ENCODE measurements around the gene ZDHHC14.

ZDHHC14 gene

DNA sequence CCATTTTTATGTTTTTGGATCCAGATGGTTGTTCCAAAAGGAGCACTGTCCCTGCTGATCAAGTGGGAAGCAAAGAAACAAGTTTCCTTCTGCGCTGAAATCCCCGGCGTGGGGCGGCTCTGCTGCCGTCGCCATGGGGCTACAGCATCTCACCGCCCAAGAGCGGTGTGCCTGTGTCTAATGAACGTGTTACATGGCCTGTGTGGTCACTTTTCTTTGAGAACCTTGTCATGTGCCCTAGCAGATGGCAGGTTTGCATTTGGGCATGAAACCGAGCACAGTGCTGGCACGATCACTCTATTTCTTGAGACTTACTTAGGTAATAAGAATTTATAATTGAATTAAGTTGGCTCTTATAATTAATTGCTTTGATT lies 51.9 kb downstream of the ZDHHC14 start:
- ChIA-PET POLR2A (no interaction called here), CTCF (interaction anchor here (1.2 kb wide), 1 partner anchor 158 kb away, joined by 3 read pairs; no protein-coding TSS in a partner anchor)
- H3K4me3 ChIP-seq (ENCODE audit: low read depth, low read length): no peak overlapping the region
- TF ChIP-seq CTCF (IDR thresholded peaks at IDR 0.05; ENCODE audit: insufficient read depth, low read length, missing control alignments): no peak
- DNase-seq (ENCODE audit: low read depth, low spot score): no peak

DNA sequence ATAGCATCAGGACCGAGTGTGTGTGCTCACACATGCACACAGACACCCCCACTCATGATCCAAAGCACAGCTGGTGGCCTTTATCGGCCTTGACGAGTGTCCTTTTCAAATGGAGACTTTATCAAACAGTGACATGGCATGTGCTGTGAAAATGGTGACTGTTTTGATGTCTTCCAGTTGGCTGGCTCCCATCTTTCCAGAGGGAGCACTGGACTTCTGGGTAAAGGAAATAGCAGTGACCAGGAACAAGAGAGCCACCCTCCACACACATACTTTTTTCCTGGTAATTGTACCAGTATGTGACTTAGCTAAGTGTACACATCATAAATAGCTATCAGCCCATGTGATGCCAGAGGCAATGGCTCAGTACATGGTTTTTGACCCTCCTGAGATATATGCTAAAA lies 52.7 kb downstream of the ZDHHC14 start:
- POLR2A ChIA-PET: no interaction called here
- no peak for DNase-seq (ENCODE audit: low read depth, low spot score)
- CTCF ChIA-PET: interaction anchor here (1.0 to 1.2 kb wide), 2 partner anchors 38 to 159 kb away, joined by 3 read pairs; no protein-coding TSS in a partner anchor
- H3K4me3 ChIP-seq (ENCODE audit: low read depth, low read length): no peak overlapping the region
- no peak for TF ChIP-seq CTCF (IDR thresholded peaks at IDR 0.05; ENCODE audit: insufficient read depth, low read length, missing control alignments)

GRCh38 chr6:157434349-157435033 lies 53.5 kb downstream of the ZDHHC14 start:
- CTCF ChIA-PET: interaction anchor here (1.0 kb wide), 1 partner anchor 37 kb away, joined by 3 read pairs; no protein-coding TSS in a partner anchor
- no peak for TF ChIP-seq CTCF (IDR thresholded peaks at IDR 0.05; ENCODE audit: insufficient read depth, low read length, missing control alignments)
- POLR2A ChIA-PET: no interaction called here
- no peak overlapping the region for H3K4me3 ChIP-seq (ENCODE audit: low read depth, low read length)
- no peak for DNase-seq (ENCODE audit: low read depth, low spot score)

GRCh38 chr6:157436219-157436943 lies 55.4 kb downstream of the ZDHHC14 start:
- no peak for TF ChIP-seq CTCF (IDR thresholded peaks at IDR 0.05; ENCODE audit: insufficient read depth, low read length, missing control alignments)
- no peak for DNase-seq (ENCODE audit: low read depth, low spot score)
- POLR2A ChIA-PET: no interaction called here
- H3K4me3 ChIP-seq (ENCODE audit: low read depth, low read length): no peak overlapping the region
- CTCF ChIA-PET: no interaction called here

DNA sequence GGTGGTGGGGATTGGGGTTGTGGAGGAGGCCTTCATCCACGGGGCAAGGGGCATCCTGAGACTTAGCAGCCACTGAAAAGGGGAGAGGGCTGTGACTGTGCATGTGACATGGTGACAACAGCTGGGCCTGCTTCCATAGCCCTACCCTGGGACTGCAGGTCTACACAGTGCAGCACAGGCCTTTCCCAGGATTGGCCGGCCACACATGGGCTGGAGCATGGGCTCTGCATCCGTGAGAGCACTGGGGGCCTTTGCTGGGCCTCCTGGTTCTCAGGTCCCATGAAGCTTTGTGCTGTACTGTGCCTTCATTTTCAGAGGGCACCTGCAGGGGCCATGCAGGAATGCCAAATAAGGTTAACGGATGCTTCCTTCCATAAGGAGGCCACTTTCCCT lies 56.0 kb downstream of the ZDHHC14 start:
- CTCF ChIA-PET: no interaction called here
- no peak for DNase-seq (ENCODE audit: low read depth, low spot score)
- POLR2A ChIA-PET: no interaction called here
- H3K4me3 ChIP-seq (ENCODE audit: low read depth, low read length): no peak overlapping the region
- TF ChIP-seq CTCF (IDR thresholded peaks at IDR 0.05; ENCODE audit: insufficient read depth, low read length, missing control alignments): no peak

DNA sequence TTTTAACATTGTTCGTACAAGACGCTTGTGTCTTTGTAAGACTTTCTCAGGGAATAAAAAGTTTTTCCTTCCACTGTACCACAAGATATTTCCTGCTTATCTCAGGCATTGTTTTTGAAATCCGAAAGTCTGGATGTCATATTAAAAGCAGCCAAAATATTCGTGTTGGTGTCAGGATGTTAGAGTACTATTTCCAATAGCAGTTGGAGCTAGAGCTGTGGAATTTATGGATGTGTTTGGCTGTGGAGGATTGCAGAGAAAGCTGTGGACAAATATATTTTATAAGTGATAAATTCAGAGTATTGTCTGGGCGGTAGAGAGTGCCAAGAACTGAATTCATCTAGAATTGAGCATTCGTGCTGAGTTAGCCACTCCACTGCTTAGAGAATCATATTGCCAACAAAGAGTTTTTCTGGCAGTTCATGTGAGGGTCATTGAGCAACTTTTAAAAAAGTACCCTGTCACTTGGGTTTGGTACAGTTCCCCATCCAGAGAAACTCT lies 57.7 kb downstream of the ZDHHC14 start:
- TF ChIP-seq CTCF (IDR thresholded peaks at IDR 0.05; ENCODE audit: insufficient read depth, low read length, missing control alignments): no peak
- ChIA-PET CTCF (no interaction called here), POLR2A (no interaction called here)
- no peak overlapping the region for H3K4me3 ChIP-seq (ENCODE audit: low read depth, low read length)
- no peak for DNase-seq (ENCODE audit: low read depth, low spot score)

Measured in AG04449 (cell line).